Osteoblast (primary cell): Measurements from ENCODE around the gene ALG9. TPM values are rescaled to one million over a fixed set of nuclear protein-coding genes. Genes with fewer than 3 reads are reported as not detected.
"Not testable (repeated sequence)": the region's sequence is repeated elsewhere in the genome, so short reads cannot be mapped to it uniquely, and the experiment has no call there.

Experiments
- DNase-seq: peaks from one replicate; pipeline ENCODE4 v3.0.0; 2011; ENCODE audit warnings: low spot score, mixed read lengths; ENCODE audit not compliant: insufficient read length; ENCODE audit errors: missing footprints
- H2AFZ ChIP-seq: 2 replicates; pipeline ENCODE4 v1.6.0; 2011; ENCODE audit warnings: mild to moderate bottlenecking, low read length
- H3K27ac ChIP-seq: 2 replicates; pipeline ENCODE4 v1.5.1; 2011; ENCODE audit warnings: mild to moderate bottlenecking, low read depth, low read length, moderate library complexity
- H3K27me3 ChIP-seq: 2 replicates; pipeline ENCODE4 v1.6.0; 2012; ENCODE audit warnings: mild to moderate bottlenecking, control low read depth, inconsistent platforms, low read length, moderate library complexity; ENCODE audit not compliant: insufficient read depth
- H3K36me3 ChIP-seq: 2 replicates; pipeline ENCODE4 v1.5.1; 2011; ENCODE audit warnings: mild to moderate bottlenecking, low read length, control low read depth, moderate library complexity; ENCODE audit not compliant: insufficient read depth
- H3K4me1 ChIP-seq: 2 replicates; pipeline ENCODE4 v1.5.1; 2011; ENCODE audit warnings: mild to moderate bottlenecking, low read length, control low read depth, moderate library complexity; ENCODE audit not compliant: insufficient read depth
- H3K4me2 ChIP-seq: 2 replicates; pipeline ENCODE4 v1.6.0; 2011; ENCODE audit warnings: mild to moderate bottlenecking, low read length; ENCODE audit not compliant: insufficient read depth
- H3K4me3 ChIP-seq: fragments of 200-600 bp; sonication (generic); 3 replicates; pipeline ENCODE4 v1.5.1; 2012; ENCODE audit warnings: mild to moderate bottlenecking, low read length, inconsistent platforms; ENCODE audit not compliant: insufficient read depth
- H3K79me2 ChIP-seq: 2 replicates; pipeline ENCODE4 v1.6.0; 2012; ENCODE audit warnings: mild to moderate bottlenecking, low read length, control low read depth, inconsistent platforms; ENCODE audit not compliant: insufficient read depth
- H3K9me3 ChIP-seq: 2 replicates; pipeline ENCODE4 v1.5.1; 2011; ENCODE audit warnings: low read depth, low read length, control low read depth
- H4K20me1 ChIP-seq: 2 replicates; pipeline ENCODE4 v1.6.0; 2012; ENCODE audit warnings: mild to moderate bottlenecking, low read length, control low read depth; ENCODE audit not compliant: insufficient read depth
- total RNA-seq: library from RNA; depleted of rRNA; stranded (reverse); fragments of >200 nt; gene quantifications from 2 replicates; pipeline ENCODE4 v1.2.3, GENCODE V29; 2012
- TF ChIP-seq, protein P1 (sequence below): IDR thresholded peaks from 2 replicates; pipeline ENCODE4 v1.5.1; 2011; ENCODE audit warnings: mild to moderate bottlenecking, low read depth, low read length, moderate library complexity; ENCODE audit errors: extremely low read depth

Gene ALG9
- total RNA-seq, 1 donor, result 35.8 TPM

DNA sequence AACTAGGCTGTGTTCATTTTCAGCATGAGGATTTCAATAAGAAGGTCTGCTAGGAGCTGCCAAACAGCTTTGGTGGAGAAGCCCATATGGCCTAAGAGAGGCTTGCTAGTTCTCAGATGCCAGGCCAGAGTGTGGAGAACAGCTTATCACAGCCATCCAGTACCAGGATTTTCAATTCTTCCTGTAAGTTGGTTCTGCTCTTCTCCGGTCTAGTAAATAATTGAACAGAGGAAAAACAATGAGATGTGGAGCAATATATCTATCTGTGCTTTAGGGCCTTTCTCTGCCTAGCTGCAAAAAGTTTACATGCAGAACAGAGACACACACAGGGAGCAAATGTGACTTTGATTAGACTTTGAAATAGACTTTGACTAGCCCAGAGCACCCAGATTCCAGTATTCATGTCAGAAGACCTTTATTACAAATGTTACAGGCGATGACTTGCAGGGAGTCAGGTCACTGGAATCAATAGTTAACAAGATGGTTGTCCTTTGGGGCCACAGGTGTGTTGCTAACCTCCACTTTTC, 85.4 kb downstream of the ALG9 start:
- DNase-seq, result no peak
- TF ChIP-seq, protein P1, sequence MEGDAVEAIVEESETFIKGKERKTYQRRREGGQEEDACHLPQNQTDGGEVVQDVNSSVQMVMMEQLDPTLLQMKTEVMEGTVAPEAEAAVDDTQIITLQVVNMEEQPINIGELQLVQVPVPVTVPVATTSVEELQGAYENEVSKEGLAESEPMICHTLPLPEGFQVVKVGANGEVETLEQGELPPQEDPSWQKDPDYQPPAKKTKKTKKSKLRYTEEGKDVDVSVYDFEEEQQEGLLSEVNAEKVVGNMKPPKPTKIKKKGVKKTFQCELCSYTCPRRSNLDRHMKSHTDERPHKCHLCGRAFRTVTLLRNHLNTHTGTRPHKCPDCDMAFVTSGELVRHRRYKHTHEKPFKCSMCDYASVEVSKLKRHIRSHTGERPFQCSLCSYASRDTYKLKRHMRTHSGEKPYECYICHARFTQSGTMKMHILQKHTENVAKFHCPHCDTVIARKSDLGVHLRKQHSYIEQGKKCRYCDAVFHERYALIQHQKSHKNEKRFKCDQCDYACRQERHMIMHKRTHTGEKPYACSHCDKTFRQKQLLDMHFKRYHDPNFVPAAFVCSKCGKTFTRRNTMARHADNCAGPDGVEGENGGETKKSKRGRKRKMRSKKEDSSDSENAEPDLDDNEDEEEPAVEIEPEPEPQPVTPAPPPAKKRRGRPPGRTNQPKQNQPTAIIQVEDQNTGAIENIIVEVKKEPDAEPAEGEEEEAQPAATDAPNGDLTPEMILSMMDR, result no peak
- Histone ChIP-seq H3K27me3 (no peaks in the 10 kb centered on the region), H3K4me3 (no peak overlapping the region), H3K27ac (no peak overlapping the region), H3K36me3 (peaks cover 8% of the 10 kb centered on the region), H3K4me1 (no peaks in the 10 kb centered on the region), H3K4me2 (no peak overlapping the region), H3K79me2 (no peaks in the 10 kb centered on the region), H3K9me3 (no peaks in the 10 kb centered on the region), H2AFZ (no peak overlapping the region), H4K20me1 (no peaks in the 10 kb centered on the region)

DNA sequence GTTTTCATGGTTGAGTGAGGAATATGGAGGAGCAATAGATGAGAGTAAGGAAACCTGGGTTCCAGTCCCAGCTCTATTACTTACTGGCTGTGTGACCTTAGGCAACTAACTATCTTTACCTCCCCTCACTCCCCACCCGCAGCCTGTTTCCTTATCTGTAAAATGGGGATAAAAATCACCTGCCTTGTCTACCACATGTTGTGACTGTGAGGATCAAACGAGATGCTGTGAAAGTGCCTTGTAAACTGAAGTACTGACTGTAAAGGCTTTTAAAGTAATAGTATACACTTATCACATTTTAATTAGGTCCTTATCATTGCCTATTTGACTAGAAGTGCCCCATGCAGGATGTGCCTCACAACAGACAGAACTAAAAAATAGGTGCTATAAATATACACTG, 86.3 kb downstream of the ALG9 start:
- DNase-seq, result no peak
- Histone ChIP-seq H3K4me1 (no peaks in the 10 kb centered on the region), H4K20me1 (no peaks in the 10 kb centered on the region), H3K27me3 (no peaks in the 10 kb centered on the region), H2AFZ (no peak overlapping the region), H3K36me3 (peaks cover 8% of the 10 kb centered on the region), H3K27ac (no peak overlapping the region), H3K4me2 (no peak overlapping the region), H3K79me2 (no peaks in the 10 kb centered on the region), H3K4me3 (no peak overlapping the region), H3K9me3 (no peaks in the 10 kb centered on the region)
- TF ChIP-seq, protein P1, result no peak

DNA sequence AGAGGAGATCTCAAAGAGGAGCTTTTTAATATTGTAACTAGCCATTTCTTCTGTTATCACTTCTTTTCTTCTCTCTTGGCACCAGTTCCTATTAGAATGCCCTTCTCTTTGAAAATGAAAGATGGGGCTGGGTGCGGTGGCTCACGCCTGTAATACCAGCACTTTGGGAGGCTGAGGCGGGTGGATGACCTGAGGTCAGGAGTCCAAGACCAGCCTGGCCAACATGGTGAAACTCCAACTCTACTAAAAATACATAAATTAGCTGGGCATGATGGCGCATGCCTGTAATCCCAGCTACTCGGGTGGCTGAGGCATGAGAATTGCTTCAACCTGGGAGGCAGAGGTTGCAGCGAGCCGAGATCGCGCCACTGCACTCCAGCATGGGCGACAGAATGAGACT, 87.1 kb downstream of the ALG9 start:
- H3K27me3 ChIP-seq, H3K79me2 ChIP-seq, DNase-seq, H3K36me3 ChIP-seq, H4K20me1 ChIP-seq, H2AFZ ChIP-seq, H3K4me3 ChIP-seq, H3K27ac ChIP-seq, H3K9me3 ChIP-seq, H3K4me1 ChIP-seq, H3K4me2 ChIP-seq: not testable (repeated sequence)

DNA sequence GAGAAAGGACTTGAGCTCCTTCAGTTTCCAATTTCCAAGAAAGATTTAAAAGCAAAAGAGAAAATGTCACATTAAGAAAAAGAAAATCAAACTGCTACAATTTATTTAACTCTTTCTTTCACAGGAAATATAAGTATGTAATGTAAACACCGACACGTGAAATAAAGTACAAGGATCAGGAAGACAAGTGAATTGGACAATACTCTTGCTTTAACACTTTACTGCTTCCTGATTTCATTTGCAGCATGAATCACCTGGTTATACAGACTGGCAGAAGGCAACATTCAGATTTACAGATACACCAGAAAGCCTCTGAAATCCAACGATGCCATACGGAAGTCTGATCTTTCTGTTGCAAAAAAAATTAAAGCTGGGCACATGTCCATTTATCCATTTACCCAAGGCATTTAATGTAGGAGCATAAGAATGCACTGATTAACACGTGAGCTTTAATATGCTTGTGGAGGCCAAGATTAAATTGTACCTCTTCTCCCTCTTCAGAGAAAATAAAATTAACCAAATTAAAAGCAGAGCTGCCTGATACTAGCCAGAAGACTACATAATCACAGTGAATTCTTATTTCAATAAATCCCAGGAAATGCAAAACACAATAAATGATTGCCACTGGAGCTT, 89.2 kb downstream of the ALG9 start:
- H4K20me1 ChIP-seq, result no peaks in the 10 kb centered on the region
- no peaks in the 10 kb centered on the region for H3K4me1 ChIP-seq
- H3K9me3 ChIP-seq, result no peaks in the 10 kb centered on the region
- H3K36me3 ChIP-seq, result peaks cover 8% of the 10 kb centered on the region
- no peak overlapping the region for H3K27ac ChIP-seq
- TF ChIP-seq, protein P1, result no peak
- H3K4me3 ChIP-seq, result no peak overlapping the region
- no peak for DNase-seq
- H3K27me3 ChIP-seq, result no peaks in the 10 kb centered on the region
- H2AFZ ChIP-seq, result no peak overlapping the region
- no peak overlapping the region for H3K4me2 ChIP-seq
- H3K79me2 ChIP-seq, result no peaks in the 10 kb centered on the region
